HG02588 (cell line): ENCODE data around the gene RALA.

Source experiments
- ATAC-seq: cut with Tn5 transposase; IDR thresholded peaks from one replicate; pipeline ENCODE4 v1.9.1; 2021; ENCODE audit warnings: mild to moderate bottlenecking, moderate library complexity; ENCODE audit not compliant: unreplicated experiment

RALA gene

GRCh38 chr7:39609935-39610263 lies 13.5 kb upstream of the RALA start:
- no peak for ATAC-seq

DNA sequence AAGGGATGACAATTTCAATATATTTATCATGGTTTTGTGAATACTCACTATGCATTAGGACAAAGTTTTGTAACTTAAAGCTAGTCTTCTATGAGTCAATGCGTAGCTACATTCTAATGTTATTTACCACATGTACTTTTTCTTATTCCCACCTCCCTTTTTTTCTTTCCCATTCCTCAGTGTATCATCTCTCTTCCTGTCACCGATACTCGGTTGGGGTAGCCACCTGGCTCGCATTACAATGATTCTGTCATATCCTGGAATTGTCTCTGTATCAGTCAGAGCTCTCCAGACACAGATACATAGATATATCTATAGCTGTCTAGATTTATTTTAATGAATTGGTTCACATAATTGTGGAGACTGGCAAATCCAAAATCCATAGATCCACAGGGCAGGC lies 9.8 kb upstream of the RALA start:
- no peak for ATAC-seq

DNA sequence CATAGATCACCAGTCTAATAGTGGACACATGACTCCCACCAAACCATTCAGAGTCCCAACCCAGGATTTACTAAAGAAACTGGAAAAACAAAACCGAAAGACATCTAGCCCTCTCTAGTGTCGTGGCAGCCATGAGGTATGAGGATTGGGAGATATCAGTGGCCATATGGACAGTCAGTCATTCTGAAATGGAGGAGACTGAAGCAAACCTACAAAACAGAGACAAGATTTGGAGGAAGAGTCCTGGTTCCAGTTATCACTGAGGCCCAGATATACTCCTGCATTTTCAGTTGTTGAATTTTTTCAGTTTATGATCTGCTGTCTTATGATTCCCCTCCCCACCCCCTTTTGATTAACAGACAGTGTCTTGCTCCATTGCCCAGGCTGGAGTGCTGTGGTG lies 9.1 kb upstream of the RALA start:
- no peak for ATAC-seq

- ATAC-seq: no peak
Observed at GRCh38 chr7:39615350-39615975, 7.9 kb upstream of the RALA start.

- no peak for ATAC-seq
Observed at GRCh38 chr7:39616138-39616537, 7.2 kb upstream of the RALA start.

DNA sequence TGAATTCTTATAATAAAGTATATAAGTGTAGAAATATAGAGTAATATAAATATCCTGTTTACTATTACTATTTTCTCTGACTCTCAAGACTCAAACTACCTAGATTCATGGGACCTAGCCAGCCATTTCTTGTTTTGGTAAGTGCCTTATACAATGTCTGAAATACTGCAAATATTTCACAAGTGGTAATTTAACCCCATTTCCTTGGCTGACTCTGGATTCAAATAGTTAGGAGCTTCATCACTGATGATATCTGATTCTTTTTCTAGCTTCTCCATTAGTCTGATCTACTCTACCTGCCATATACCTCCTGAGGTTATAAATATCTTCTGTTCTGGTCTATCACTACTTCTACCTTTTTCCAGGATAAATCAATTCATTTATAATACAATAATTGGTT lies 6.4 kb upstream of the RALA start:
- no peak for ATAC-seq

DNA sequence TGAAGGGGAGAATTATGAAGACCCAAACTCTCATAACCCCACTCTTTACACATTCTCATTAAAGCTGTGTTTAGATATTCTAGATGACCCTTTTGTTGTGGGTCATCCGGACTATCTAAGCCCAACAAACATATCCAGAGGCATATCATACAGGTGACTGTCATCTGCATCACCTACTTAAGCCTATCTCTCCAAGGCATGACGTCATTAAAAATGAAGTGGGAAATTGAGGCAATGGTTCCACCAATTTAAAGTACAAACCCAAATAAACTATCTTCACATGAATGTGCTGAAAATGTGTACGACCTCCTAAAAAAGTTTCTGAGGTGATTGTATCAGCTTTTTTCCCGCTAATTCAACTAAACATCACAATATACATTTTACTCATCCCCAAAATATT lies 4.5 kb upstream of the RALA start:
- ATAC-seq: no peak

DNA sequence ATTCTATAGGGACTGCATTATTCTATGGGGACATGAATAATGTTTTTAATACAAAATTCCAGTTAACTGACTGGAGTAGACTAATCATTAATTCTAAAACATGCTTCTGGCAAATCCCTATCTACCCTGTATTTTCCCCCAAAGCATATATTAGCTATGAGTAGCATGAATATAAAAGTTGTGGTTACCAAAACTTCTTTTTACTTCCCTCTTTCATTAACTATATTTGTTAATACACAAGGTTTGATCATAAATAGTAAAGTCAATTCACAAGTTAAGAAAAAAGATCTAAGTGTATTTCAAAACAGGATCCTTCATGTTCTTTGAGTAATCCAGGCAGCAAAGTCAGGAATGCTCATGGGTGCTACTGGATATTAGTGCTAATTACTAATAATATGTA lies 2.9 kb upstream of the RALA start:
- no peak for ATAC-seq

- no peak for ATAC-seq
Observed at GRCh38 chr7:39621261-39621660, 2.1 kb upstream of the RALA start.

DNA sequence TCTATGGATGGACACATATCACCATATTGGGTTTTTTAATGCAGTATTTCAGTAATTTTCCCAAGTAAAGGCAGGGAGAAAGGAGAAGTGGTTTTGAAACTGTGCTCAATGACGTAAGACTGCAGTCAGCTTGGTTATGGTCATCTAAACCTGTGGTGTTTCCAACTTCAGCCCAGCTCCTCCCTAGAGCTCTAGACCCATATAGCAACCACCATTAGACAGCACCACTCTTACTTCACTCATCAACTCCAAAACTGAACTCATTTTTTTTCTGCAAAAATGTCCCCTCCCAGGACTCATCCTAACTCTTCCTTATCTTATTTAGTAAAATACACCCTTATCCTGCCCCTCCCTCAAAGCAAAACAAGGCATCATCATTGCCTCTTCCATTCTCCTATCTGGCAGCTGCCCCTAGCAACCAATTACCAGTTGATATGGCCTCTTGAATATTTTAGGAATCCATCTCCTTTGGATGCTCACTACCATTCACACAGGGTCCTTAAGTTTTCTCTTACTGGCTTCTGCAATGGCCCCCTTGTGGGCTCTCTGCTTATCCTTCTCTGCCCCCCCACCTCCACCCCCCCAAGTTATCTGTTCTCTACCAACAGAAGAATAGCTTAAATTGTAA lies 1.5 kb upstream of the RALA start:
- peak; percentile 34 for ATAC-seq

DNA sequence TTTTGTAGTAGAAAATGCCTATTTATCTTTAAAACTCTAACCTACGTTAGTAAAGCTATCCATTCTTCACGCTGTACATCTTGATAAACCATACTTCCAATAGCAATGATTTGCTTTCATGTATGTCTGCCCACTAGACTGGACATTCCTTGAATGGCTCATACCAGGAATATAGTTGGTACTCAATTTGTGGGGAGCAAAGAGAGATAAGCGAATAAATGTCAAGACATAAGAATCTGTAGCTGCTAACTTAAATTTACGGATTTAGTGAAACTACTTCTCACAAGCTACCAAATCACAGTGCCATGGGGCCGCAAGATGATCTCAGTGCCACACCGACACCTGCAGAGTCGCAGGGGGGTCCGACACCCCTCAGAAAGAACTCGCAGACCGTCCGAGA lies 763 bp upstream of the RALA start:
- no peak for ATAC-seq

DNA sequence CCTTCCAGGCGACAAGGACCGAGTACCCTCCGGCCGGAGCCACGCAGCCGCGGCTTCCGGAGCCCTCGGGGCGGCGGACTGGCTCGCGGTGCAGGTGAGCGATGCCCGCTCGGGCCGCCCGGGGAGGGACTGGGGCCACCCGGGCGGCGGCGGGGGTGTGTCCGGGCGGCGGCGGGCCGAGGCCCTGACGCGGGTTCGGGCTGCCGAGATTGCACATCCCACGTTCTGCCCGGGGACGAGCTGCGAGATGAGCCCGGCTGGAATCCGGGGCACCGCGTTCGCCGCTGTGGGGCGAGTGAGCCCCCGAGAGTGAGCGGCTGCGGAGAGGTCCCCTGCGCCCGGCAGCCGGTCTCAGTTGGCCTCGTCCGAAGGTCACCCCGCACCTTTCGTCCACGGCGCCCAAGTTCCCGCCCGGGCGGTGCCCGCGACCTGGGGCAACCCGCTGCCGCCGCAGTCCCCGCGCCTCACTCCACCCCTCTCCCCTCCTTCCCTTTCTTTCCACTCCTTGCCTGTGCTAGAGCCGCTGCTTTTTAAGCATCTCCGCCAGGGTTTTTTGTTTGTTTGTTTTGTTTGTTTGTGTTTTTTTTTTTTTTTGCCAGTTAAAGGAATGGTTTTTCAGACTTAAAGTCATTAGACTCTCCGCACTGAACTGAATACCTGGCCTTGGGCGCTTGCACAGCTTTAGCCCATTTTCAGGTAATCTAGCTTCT lies 515 bp downstream of the RALA start:
- peak; percentile 47 for ATAC-seq

GRCh38 chr7:39624442-39624807 lies 1.1 kb downstream of the RALA start:
- ATAC-seq: no peak

GRCh38 chr7:39624935-39625694 lies 1.7 kb downstream of the RALA start:
- ATAC-seq: no peak

DNA sequence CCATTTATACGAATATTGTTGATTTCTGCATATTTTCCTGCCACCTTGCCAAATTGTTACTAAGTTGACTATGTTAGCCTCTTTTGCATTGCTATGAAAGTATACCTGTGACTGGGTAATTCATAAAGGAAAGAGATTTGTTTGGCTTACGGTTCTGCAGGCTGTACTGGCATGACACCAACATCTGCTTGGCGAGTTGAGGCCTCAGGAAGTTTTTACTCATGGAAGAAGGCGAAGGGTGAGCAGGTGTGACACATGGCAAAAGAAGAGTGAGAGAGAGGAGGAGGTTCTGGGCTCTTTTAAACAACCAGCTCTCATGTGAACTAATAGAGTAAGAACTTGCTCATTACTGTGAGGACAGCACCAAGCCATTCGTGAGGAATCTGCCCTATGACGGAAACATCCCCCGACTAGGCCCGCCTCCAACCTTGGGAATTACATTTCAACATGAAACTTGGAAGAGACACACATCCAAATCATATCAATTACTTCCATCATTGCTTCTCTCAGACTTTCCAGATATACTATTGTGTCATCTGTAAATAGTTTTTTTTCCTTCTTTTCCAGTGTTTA lies 8.4 kb downstream of the RALA start:
- ATAC-seq: no peak

DNA sequence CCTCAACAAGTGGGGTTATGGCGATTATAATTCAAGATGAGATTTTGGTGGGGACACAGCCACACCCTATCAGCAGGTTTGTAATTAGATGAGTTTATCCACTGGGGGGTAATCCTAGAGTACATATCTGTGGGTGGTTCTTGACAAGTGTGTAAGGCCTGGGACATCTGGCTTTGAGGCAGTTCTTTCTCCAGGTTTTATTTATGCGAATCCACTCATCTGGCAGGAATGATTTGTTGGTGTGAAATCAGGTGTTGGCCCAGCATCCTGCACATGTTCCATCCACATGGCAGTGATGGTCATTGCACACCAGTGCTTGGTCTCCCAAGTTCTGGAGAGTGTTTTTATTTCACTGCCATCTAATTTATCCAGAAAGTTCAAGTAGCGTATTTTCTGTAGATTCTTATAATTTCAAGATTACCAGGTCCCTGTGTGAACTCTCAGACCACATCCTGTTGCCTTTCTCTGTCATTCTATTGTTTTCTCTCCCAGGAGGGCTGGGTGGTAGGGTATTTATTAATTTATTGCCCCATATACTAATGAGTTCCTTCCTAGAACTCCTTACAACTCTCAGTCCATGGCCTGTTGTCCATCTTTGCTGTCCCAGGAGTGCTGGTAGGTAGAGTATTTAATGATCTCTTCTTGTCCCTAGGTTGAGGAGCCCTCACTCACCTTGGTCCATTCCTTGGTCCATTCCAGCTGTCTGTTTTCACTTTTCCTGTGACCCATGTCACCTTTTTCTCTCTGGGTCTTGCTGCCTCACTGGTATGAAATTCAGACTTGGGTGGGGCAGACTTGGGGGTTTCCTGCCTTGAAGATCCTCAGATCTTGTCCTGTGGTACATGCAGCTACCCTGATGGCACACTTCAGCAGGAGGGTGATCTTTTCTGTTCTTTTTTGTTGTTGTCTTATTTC lies 10.4 kb downstream of the RALA start:
- ATAC-seq: no peak

- ATAC-seq: no peak
Observed at GRCh38 chr7:39634478-39634805, 11.1 kb downstream of the RALA start.

GRCh38 chr7:39637400-39637799 lies 14.0 kb downstream of the RALA start:
- no peak for ATAC-seq

- no peak for ATAC-seq
Observed at GRCh38 chr7:39637963-39638485, 14.7 kb downstream of the RALA start.

DNA sequence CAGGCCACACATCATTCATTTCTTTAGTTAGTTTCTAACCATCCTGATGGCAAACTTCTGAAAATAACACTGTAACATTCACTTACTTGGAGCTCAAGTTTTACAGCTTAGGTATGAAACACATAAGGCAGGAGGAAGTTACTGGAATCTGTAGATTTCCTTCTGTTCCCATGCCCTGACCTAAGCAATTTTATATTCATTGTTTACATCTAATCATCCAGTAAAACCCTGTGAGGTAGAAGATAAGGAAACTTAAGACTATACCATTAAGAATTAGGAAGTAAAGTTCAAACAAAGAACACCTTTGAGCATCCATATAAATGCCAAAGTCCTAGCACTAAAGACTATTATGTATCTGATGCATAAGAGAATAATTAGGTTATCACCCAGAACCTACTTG lies 19.5 kb downstream of the RALA start:
- no peak for ATAC-seq
